ENCODE data around the gene KEAP1. TPM values are rescaled to one million over a fixed set of nuclear protein-coding genes. Genes with fewer than 3 reads are reported as not detected.

The KEAP1 gene
- total and polyA plus RNA-seq, 2 donors (not counting 3 experiments of a cell fraction or from before 2014, with no cell fraction given) = 81.4 to 91.1 TPM

- Histone ChIP-seq H3K36me3 (ENCODE audit: control insufficient read depth in 2 of 2, extremely low read depth in 1 of 2, insufficient read depth in 2 of 2, low read length in 2 of 2) (no peaks in the 10 kb centered on the region), H4K20me1 (replicated peaks; ENCODE audit: control insufficient read depth, extremely low read depth, insufficient read depth, low read length) (no peaks in the 10 kb centered on the region), H3K27ac (ENCODE audit: insufficient read depth, low read depth, low read length) (no peak overlapping the region), H3K4me1 (ENCODE audit: control insufficient read depth, extremely low read depth, insufficient read depth, low read length) (peaks cover 2% of the 10 kb centered on the region), H3K9me3 (replicated peaks; ENCODE audit: control insufficient read depth, insufficient read depth, low read length) (no peaks in the 10 kb centered on the region), H3K79me2 (ENCODE audit: control insufficient read depth, insufficient read depth, low read length) (no peaks in the 10 kb centered on the region), H3K27me3 (ENCODE audit: control insufficient read depth in 2 of 2, insufficient read depth in 2 of 2, low read length in 2 of 2) (peaks cover 41 to 53% of the 10 kb centered on the region in 2 experiments), H3K4me2 (ENCODE audit: insufficient read depth, low read length) (no peak overlapping the region), H3K9me1 (replicated peaks; ENCODE audit: control insufficient read depth, extremely low read depth, insufficient read depth, low read length) (no peaks in the 10 kb centered on the region), H3K9ac (replicated peaks; ENCODE audit: extremely low read depth, insufficient read depth, low read length) (no peak overlapping the region), H3K4me3 (replicated peaks in 1 of 3; ENCODE audit: insufficient read depth in 1 of 3, low read depth in 1 of 3, low read length in 3 of 3) (no peak overlapping the region), H2AFZ (ENCODE audit: low read depth, low read length) (no peak overlapping the region)
- POLR2A ChIA-PET = no interaction called here
- intact Hi-C loops (cut with micrococcal nuclease) = no loop called here
- CTCF ChIA-PET = interaction anchor here (1.1 to 1.6 kb wide), 2 partner anchors 13 to 180 kb away, joined by 3 to 6 read pairs; no protein-coding TSS in a partner anchor
- dilution Hi-C loops (cut with MboI; ENCODE audit: extremely low pct_ligation_motif_present, low sequenced_read_pairs) = no loop called here
- DNase-seq (ENCODE audit: low read depth, low spot score) (no peak), FAIRE-seq (no peak)
- TF ChIP-seq FOS (IDR thresholded peaks at IDR 0.05; ENCODE audit: borderline replicate concordance, insufficient read depth, low read length) = no peak
- no peak for TF ChIP-seq EZH2 (IDR thresholded peaks at IDR 0.05; ENCODE audit: borderline replicate concordance, low read depth, low read length, severe bottlenecking)
- TF ChIP-seq MYC (IDR thresholded peaks at IDR 0.05; ENCODE audit: low read depth, low read length) = no peak
- no peak for TF ChIP-seq MAX (IDR thresholded peaks at IDR 0.05; ENCODE audit: insufficient read depth, insufficient read length)
- no peak for TF ChIP-seq POLR2AphosphoS5 (IDR thresholded peaks at IDR 0.05; ENCODE audit: insufficient read depth, low read depth, low read length)
- BruUV-seq (replicated peaks) = no TSS peak
These were observed 16.3 kb upstream of the KEAP1 start for GRCh38 chr19:10519421-10519820.

DNA sequence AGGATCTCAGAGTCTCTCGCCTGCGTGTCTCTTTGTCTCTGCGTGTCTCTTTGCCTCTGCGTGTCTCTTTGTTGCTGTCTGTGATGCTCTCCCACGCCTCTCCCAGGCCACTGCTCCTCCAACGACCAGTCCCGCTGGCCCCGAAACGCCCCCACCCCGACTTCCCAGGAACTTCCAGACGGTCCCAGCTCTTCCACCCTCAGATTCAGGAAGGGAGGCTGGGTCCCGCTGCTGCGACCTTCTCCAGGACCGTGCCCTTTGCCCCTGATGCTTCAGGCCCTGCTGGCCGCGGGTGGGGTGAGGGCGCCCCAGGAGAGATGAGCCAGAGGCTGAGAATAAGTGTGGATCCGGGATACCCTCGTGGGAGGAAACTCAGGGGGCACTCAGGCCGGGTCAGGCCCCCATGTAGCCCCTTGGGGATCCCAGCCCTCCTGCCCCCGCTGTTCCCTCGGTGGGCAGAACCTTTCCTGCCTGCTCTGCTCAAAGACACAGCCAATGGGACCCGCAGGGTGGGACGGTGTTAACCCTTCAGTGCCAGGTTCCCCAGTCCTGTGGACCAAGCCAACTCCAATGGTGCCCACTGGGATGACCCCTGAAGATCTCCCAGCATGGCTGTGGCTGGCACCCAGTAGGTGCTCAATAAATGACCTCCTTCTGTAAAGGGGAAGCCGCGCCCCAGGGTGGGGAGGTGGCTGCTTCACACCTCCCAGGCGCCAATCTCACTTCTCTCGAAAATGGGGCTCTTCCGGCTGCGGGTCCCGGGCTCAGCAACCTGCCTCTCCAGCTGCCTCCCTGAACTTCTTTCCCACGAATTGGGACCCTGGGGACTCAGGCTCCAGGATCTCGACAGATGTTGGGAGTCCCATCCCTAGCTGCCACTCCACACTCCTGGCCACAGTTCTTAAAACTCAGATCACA lies 15.5 kb upstream of the KEAP1 start:
- H3K9me1 ChIP-seq (replicated peaks; ENCODE audit: control insufficient read depth, extremely low read depth, insufficient read depth, low read length) = no peaks in the 10 kb centered on the region
- peaks cover 44 to 56% of the 10 kb centered on the region in 2 experiments for H3K27me3 ChIP-seq (ENCODE audit: control insufficient read depth in 2 of 2, insufficient read depth in 2 of 2, low read length in 2 of 2)
- H3K27ac ChIP-seq (ENCODE audit: insufficient read depth, low read depth, low read length) = no peak overlapping the region
- H3K9ac ChIP-seq (replicated peaks; ENCODE audit: extremely low read depth, insufficient read depth, low read length) = no peak overlapping the region
- H3K9me3 ChIP-seq (replicated peaks; ENCODE audit: control insufficient read depth, insufficient read depth, low read length) = no peaks in the 10 kb centered on the region
- H3K79me2 ChIP-seq (ENCODE audit: control insufficient read depth, insufficient read depth, low read length) = no peaks in the 10 kb centered on the region
- H4K20me1 ChIP-seq (replicated peaks; ENCODE audit: control insufficient read depth, extremely low read depth, insufficient read depth, low read length) = no peaks in the 10 kb centered on the region
- H3K4me2 ChIP-seq (ENCODE audit: insufficient read depth, low read length) = peak overlapping the region; percentile 8
- intact Hi-C loops (cut with micrococcal nuclease) = no loop called here
- peaks cover 2% of the 10 kb centered on the region for H3K4me1 ChIP-seq (ENCODE audit: control insufficient read depth, extremely low read depth, insufficient read depth, low read length)
- no peak for TF ChIP-seq MYC (IDR thresholded peaks at IDR 0.05; ENCODE audit: low read depth, low read length)
- no peak for TF ChIP-seq JUN (IDR thresholded peaks at IDR 0.05; ENCODE audit: borderline replicate concordance, insufficient read depth, insufficient read length, low read depth)
- TF ChIP-seq GATA2 (IDR thresholded peaks at IDR 0.05; ENCODE audit: insufficient read depth, insufficient read length, low read depth, low read length) = no peak
- TF ChIP-seq CTCF (IDR thresholded peaks at IDR 0.05; ENCODE audit: extremely low read depth in 1 of 2, insufficient read depth in 1 of 2, low read depth in 1 of 2, low read length in 2 of 2) = no peak
- TF ChIP-seq FOS (IDR thresholded peaks at IDR 0.05; ENCODE audit: borderline replicate concordance, insufficient read depth, low read length) = no peak
- no peak for TF ChIP-seq EZH2 (IDR thresholded peaks at IDR 0.05; ENCODE audit: borderline replicate concordance, low read depth, low read length, severe bottlenecking)
- TF ChIP-seq MAX (IDR thresholded peaks at IDR 0.05; ENCODE audit: insufficient read depth, insufficient read length) = no peak
- no peak for TF ChIP-seq POLR2AphosphoS5 (IDR thresholded peaks at IDR 0.05; ENCODE audit: insufficient read depth, low read depth, low read length)
- TF ChIP-seq POLR2A (IDR thresholded peaks at IDR 0.05; ENCODE audit: low read depth, low read length) = no peak
- BruUV-seq (replicated peaks) = no TSS peak
- FAIRE-seq (no peak), DNase-seq (ENCODE audit: low read depth, low spot score) (no peak)
- H3K4me3 ChIP-seq (replicated peaks in 1 of 3; ENCODE audit: insufficient read depth in 1 of 3, low read depth in 1 of 3, low read length in 3 of 3) = no peak overlapping the region
- no peak overlapping the region for H2AFZ ChIP-seq (ENCODE audit: low read depth, low read length)
- POLR2A ChIA-PET = interaction anchor here (0.6 kb wide), 1 partner anchor 139 kb away, joined by 3 read pairs; no protein-coding TSS in a partner anchor
- no peaks in the 10 kb centered on the region for H3K36me3 ChIP-seq (ENCODE audit: control insufficient read depth in 2 of 2, extremely low read depth in 1 of 2, insufficient read depth in 2 of 2, low read length in 2 of 2)
- CTCF ChIA-PET = interaction anchor here (1.0 to 2.2 kb wide), 4 partner anchors 13 to 181 kb away, joined by 4 to 12 read pairs (median 5); no protein-coding TSS in a partner anchor
- dilution Hi-C loops (cut with MboI; ENCODE audit: extremely low pct_ligation_motif_present, low sequenced_read_pairs) = no loop called here

Data from endothelial cell of umbilical vein (primary cell).